IPS DF 4.7 (cell line): ENCODE measurements around the gene USP31.

Experiments used
- DNase-seq: peaks from one replicate; pipeline ENCODE4 v3.0.0-alpha.2; 2013; ENCODE audit warnings: low spot score; ENCODE audit errors: extremely low read depth

The USP31 gene

DNA sequence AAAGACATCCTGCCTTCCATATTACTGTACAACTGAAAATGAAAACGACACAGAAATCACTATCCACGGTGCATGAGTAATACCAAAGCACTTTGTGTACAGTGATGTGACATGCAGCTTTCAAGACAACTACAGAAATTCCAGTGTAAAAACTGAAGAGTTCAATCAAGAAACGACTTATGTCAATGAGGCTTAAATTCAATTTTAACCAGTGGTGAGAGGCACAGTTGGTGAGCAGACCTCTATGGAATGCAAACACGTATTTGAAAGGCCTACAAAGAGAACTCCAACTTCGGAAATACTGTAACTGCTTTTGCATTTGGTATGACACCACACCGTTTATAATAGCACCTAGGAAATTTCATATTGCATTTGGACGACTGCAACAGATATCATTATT, 87.6 kb downstream of the USP31 start:
- no peak for DNase-seq

DNA sequence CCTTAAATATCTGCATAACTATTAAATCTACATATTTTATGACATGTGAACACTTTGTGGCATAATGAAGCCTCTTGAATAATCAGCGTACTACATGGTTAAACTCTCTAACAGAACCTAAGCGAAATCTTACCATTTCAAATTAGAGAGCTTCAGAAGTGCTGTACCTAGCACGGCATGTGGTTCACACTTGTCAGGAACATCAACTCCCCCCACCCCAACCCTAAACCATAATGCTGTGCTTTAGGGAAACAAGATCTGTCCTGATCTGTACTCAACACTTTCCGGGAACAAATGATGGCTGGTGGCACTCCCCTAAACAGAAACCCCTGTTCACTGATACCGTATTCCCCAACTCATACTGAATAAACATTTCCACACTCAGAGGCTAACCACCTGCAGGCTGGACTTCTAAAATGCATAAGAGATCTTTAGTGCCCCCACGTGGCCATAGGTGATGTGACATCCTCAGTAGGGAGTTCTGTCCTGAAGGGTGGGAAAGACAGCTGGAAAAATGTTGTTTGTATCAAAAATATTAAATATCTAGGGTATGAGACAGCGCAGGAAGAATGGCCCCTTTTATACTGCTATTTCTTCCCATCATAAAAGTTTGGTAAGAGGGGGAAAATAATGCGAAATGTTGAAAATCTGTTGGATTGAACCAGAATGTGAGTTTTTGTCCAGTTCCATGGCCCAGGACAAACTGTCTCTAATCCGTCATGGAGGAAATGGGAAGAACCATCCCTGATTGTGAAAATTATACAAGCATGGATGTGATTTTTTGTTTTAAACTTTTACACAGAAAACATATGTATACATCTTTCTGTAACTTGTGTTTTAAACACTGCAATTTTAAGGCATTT, 88.6 kb downstream of the USP31 start:
- DNase-seq, result peak; percentile 30

DNA sequence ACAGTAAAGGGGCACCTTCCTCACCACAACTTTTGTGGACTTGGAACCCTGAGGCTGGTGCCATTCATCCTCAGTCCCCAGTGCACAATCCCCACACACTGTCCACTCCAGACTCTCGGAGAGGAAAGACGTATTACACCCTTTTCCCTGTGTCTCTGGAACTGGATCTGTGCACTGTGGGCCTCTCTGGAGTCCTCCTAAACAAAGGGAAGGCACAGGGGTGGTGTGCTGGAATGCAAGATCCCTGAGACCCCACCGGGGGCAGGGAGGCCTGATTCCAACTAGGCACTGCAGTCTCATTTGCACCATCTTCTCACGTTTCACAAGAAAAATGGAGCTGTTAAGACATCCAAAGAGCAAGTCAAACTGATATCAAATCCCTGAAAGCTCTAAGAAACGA, 89.8 kb downstream of the USP31 start:
- no peak for DNase-seq

DNA sequence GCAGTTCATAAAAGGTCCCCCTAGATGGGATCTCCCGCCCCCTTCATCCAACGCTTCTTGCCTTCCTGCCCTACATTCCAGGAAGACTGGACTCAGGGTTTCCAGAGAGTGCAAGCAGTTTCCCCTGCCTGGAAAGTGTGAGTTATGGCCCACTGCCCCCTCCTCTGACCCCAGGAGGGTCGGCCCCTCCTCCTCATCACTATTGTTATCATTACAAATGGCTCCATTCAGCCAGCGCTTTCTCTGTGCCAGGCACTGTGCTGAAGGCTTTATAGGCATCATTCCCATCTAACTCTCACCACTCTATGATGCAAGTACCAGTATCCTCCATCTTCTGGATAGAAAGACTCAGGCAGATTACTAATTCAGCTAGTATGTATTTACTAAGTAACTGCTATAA, 90.7 kb downstream of the USP31 start:
- no peak for DNase-seq

DNA sequence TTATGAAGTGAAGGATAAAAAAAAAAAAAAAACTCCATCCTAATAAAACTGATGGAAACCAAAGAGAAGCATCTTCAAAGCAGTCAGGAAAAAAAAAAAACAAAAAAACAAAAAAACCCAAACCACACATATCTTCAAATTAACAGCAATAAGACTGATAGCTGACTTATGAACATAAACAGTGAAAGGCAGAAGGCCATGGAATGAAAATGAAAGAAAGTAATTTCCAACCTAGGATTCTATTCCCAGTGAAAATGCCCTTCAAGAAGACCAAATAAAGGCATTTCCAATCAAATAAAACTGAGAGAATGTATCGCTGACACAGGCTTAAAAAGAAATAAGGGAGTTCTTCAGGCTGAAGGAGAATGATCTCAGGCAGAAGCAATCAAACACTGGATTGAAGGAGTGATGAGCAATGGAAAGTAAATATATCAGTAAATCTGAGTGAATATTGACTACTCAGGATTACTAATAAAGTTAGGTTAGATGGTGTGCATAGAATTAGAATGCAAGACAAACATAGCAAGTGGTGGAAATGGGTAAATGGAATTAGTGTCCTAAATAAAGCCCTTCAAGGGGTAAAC, 92.1 kb downstream of the USP31 start:
- DNase-seq, result no peak

DNA sequence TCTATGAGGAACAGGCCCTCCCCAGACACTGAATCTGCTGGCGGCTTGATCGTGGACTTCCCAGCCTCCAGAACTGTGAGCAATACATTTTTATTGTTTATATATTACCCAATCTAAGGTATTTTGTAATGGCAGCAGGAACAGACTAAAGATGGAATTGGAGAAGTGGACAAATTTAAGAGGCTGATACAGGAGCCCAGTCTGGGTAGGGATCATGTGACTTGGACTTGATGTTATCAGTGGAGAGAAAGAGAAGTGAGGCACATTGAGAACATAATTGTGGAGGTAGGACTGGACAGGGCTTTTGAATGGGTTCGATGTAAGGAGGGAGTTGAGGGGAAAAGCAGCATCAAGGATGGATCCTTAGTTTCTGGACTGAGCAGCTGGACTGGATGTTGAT, 93.8 kb downstream of the USP31 start:
- DNase-seq, result no peak

DNA sequence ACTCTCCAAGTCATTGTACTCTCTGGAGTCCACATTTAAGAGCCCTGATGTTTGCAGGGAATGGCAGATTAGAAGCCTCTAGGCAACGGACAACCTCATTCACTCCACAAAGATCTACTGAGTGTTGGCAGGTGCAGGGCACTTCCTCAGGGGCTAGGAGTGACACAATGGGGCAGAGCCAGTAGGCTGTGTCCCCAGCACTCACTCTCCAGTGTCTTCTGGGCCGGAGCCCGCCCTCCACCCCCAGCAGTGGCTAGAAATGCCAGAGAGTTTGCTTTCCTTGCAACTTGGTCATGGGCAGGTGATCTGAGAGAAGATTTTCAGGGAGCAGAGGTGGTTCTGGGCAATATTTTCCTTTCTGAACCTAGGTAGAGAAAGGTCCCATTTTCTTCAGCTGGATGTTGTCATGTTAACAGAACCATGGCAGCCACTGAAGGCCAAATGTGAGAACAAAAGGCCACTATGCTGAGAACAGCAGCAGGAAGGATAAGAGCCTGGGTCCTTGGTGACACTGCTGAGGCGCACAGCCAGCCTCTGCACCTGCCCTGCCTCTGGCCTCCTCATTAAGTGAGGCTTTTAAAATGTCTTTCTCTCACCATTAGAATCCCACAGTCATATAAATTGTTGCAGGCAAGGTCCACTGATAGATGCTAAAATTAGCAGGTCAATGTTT, 96.2 kb downstream of the USP31 start:
- no peak for DNase-seq

DNA sequence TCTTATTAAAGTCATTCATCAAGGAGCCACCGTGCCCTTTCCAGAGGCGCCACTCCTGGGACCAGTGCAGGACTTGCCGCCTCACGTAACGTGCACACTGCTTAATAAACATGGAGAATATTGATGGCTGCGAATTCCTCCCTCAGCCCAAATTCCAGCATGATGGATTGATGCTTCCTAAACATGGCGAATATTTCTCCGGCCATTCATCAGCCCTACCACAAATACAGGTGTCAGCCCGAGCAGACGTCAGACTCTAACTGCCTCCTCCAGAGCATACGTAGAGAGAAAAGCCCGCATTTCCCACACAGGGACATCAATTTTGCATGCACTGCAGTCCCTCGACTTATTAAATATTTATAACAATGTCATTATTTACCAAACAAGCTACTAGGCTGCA, 97.0 kb downstream of the USP31 start:
- DNase-seq, result no peak

DNA sequence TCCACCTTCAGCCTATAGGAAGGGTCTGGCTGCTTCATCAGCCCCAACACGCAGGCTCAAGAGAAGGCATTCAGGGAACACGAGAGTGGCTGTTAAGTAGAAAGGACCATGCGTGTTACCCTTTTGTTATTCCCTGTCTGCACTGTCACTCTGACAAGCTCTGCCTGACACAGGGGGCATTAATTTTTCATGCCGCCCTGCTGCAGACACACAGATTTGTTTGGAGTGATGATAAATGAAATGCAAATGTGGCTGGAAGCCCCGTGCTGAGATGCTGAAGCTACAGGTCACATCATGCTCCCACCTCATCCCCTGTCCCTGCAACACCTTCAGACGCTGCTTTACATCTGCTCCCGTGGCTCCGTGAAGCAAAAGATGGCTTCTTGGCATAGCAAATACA, 97.7 kb downstream of the USP31 start:
- DNase-seq, result no peak

DNA sequence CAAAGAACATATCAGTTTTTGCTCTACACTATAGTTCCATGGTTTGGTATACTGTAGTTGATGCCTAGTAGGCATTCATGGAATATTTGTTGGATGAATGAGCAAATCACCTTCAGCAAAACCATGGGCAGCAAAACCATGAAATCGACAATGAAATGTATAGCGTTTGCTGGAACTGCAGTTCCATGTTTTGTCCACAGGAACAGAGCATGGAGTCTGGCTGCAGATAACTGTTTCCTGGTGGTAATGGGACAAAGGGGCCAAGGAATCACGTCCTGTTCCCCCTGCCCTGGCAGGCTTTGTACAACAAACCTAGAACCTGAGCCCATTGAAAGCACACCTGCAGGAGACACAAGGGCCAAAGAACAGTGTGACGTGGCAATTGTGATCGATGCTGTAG, 101.1 kb downstream of the USP31 start:
- no peak for DNase-seq

DNA sequence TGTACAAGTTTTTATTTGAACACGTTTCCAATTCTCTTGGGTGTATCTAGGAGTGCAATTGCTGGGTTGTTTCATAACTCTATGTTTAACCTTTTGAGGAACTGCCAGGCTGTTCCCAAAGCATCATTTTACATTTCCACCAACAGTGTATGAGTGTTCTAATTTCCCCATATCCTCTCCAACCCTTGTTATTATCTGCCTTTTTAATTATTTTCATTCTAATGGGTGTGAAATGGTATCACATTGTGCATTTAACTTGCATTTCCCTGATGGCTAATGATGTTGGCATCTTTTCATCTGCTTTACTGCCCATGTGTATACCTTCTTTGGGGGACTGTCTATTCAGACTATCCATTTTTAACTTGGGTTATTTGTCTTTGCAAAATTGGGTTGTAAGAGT, 104.2 kb downstream of the USP31 start:
- DNase-seq, result no peak

DNA sequence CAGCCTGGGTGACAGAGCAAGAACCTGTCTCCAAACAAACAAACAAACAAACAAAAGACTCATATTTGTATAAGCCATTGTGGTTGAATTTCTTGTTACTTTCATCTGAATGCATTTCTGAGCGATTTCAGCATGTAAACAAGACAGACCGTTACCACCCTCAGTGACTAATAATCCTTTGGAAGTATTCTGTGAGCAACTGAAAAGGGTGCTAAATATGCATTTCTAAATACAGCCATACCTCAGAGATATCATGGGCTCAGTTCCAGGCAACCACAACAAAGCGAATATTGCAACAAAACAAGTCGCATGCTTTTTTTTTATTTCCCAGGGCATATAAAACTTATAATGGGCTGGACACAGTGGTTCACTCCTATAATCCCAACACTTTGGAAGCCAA, 109.0 kb downstream of the USP31 start:
- no peak for DNase-seq

DNA sequence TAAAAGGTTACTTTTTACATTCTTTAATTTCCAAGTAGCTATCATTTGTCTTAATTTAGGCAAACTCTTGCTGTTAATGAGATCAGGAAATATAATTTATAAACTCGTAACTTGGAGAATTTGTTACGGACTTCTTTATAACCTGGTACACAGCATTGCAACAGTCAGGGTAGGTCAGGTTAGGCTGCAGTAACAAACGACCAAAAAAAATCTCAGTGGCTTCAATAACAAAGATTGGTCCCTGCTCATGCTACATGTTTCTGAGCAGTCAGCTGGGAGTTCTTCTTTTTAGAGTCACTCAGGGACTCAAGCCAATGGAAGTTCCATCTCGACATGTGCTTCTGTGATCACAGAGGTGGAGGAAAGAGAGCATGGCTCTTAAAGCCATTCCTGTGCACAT, 110.1 kb downstream of the USP31 start:
- DNase-seq, result no peak

DNA sequence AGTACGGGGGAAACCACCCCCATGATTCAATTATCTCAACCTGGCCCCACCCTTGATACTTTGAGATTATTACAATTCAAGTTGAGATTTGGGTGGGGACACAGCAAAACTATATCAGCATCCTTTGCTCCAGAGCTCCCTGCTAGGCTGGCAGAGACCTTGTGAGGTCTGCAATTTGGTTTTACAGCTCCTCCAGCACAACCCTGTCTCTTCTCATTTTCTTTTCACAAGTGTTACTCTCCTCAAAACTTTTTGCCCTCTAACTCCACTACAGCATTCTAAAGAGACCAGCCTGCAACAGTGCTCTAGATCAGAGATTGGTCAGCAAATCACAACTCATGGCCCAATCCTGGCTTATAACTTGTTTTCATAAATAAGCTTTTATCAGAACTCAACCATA, 114.0 kb downstream of the USP31 start:
- DNase-seq, result no peak

DNA sequence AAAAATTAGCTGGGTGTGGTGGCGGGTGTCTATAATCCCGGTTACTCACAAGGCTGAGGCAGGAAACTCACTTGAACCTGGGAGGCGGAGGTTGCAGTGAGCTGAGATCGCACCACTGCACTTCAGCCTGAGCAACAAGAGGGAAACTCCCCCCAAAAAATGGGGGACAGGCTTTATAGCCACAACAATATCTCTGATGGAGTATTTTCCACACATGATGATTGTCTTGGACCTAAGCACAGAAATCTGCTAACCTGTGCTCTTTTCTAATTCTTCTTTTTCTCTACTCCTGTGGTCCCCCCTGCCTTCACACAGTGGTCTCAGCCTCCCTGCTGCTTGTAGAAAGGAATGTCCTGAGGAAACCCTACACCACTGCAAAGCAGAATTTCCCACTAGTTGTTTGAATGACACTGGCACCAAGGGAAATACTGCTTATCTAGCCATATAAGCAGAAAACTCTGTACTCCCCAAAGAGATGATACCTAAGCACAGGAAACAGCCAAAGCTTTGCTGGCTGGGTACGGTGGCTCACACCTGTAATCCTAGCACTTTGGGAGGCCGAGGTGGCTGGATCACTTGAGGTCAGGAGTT, 117.6 kb downstream of the USP31 start:
- peak; percentile 7 for DNase-seq

DNA sequence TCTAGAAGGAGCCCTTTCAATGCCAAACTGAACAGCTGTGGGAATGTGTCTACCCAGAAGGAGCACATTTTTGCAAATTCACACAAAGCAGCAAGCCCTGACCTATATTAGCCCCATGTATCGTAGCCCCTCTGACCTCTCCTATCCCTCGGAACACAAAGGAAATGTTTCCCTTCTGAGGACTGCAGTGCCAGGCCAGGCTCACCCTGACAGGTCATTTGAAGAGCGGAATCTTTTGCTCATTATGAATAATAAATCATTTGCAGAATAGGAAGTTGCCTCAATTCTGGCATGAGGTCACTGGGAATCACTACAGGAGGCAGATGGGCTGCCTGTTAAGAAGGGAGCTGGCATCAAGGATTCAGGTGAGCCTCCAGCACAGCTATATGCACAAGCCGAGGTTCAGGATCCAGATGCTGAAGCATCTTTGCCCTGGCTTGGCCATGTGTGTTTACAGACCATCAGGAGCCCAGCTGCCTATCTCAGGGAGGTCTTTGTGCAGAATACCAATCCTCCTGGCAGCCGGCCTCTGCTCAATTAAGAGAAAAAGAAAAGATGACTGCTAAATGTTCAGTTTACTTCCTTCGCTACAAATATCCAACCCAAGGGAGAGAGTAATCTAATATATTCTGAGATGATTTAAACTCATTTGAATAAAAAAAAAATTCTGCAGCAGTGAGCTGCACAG, 119.4 kb downstream of the USP31 start:
- DNase-seq, result no peak

DNA sequence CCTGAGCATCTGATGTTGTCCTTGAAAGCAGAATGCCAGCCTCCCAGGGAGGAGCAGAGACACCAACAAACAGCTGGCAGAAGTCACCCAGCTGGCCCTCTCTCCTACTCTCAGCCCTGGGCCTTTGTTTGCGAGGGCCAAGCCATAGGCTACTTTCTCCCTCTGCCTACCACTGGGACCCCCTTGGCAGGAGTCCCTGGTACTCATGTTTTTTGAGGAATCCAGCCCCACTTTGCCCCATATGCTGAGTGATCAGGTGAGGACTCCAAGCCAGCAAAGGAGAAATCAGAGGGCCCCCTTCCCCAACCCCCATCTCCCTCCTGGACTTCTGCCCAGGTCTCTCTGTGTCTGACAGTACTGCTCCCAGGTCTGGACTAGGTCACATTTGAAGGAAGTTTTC, 121.9 kb downstream of the USP31 start:
- no peak for DNase-seq

DNA sequence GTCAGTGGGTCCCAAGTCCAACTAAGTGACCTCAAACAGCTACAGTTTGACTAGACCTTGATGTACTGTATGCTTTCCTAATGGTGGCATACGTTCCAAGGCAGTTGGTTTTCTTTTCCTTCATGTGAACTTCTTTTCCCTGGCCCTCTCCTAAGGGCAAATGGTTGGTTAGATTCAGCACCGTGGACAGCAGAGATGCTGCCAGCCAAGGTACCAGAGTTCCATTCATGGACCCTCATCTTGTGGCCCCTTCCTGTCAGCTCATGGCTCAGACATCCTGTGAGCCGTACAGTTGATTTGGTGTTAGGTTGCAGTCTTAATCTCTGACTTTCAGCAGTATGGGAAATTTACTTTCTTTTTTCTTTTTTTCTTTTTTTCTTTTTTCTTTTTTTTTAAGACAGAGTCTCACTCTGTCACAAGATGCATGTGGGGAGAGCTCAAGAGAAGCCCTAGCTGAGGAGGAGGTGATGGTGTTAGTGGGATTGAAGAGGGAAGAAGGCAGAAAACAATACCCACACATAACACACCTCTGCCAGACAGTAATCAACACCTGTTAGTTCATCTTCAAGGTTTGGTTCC, 122.4 kb downstream of the USP31 start:
- peak; percentile 22 for DNase-seq

DNA sequence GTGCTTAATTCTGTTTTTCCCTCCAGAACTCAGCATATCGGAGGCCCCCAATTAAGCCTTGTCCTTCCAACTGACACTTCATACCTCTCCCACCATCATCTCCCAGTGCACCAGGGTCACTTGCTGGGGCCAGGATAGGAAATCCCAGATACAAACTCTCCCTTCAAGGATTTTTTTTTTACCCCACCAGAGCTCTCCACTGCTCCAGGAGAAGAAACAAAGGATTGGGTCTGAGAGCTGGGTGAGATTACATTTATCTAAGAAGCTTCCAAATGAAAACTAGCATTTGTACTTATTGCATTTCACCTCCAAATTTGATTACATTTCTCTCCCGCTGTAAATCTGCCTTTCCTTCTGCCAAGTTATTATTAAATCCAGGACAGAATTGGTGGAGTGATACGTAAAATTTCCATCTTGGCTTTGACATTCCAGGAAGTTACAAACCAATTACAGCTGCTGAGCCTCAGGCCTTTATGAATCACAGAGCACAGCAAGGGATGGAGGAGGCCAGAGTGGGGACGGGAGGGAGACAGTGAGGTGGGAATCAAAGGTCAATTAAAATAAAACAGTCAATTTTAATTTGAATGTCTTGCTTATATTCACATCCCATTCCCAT, 123.5 kb downstream of the USP31 start:
- DNase-seq, result no peak

DNA sequence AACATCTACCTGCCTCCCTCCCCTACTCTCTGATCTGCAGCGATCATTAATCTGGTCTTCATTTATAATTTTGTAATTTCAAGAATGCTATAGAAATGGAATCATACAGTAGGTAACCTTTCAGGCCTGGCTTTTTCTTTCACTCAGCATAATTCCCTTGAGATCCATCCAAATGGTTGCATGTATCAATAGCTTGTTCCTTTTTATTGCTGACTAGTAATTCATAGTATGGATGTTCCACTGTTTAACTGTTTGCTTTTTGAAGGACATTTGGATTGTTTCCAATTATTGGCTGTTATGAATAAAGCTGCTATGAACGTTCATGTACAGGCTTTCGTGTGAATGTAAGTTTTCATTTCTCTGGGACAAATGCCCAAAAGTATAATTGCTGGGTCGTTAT, 125.2 kb downstream of the USP31 start:
- no peak for DNase-seq

DNA sequence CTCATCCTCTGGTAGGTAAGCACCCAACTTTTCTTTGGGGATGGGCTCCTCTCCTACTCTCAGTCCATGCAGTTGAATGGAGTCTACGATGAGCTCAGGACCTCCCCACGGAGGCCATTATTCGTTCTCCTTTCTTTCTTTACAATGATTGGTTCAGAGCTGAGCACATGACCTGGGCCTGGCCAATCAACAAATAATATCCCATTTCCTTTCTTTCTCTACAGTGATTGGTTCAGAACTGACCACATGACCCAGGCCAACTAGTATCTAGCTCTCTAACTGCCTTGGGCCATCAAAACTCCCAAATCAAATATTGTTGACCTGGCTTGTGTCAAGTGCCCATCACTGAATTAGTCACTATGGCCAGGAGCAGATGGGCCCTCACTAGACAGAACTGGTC, 129.2 kb downstream of the USP31 start:
- no peak for DNase-seq
